Measurements from ENCODE around the gene NAA10. TPM values are rescaled to one million over a fixed set of nuclear protein-coding genes. Genes with fewer than 3 reads are reported as not detected.

NAA10 gene
- total RNA-seq, 2 experiments from 2014 or later = 79.5 to 84.3 TPM

DNA sequence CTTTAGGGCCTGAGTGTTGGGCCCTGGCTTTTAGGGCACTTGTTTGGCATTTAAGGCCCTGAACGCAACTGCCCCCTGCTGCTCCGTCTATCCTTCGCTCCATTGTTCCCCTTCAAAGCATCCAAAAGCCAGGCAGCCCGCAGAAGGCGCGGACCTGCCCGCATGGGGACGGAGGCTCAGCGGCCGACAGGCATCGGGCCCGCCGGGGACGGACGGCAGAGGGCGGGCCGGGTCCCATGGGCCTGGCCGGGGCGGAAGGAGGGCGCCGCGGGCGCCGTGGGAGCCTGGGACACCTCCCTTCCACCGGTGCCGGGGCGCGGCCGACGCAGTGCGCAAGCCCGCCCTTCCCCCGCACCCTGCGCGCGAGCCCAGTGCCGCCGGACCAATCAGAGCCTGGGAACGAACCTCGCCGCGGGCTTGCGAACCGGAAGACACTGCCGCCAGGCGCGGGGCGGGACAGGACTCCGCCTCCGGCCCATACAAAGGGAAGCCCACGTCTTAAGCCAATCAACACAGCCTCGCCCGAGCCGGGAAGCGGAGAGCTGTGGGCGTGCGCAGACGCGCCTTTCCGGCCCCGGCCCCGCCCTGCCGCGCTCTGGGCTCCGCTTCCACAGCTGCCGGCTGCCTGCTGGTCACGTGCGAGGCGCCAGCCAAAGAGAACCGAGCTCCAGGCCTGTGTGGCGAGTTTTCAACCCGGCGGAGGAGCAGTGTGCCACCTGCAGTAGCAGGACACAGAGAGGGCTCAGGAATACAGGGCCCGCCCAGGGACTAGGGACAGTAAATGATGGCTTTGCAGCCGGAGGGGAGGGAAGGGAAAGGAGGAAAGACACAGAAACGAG is 6.7 kb downstream of the NAA10 start:
- H3K27me3 Mint-ChIP-seq = no peaks in the 10 kb centered on the region
- H3K4me3 Mint-ChIP-seq = peak overlapping the region; percentile 97
- H3K9me3 Mint-ChIP-seq = no peaks in the 10 kb centered on the region
- DNase-seq (peak; percentile 91), ATAC-seq (ENCODE audit: low read depth) (peak; percentile 77)
- peaks cover 15% of the 10 kb centered on the region for H3K4me1 Mint-ChIP-seq
- H3K27ac Mint-ChIP-seq = peak overlapping the region; percentile 98
- peaks cover 23% of the 10 kb centered on the region for H3K36me3 Mint-ChIP-seq
- POLR2A ChIA-PET = interaction anchor here (1.2 to 9.1 kb wide), 10 partner anchors 8 to 202 kb away, joined by 3 to 185 read pairs (median 8); partner anchors contain the start of genes HCFC1, NAA10, RENBP and TMEM187

DNA sequence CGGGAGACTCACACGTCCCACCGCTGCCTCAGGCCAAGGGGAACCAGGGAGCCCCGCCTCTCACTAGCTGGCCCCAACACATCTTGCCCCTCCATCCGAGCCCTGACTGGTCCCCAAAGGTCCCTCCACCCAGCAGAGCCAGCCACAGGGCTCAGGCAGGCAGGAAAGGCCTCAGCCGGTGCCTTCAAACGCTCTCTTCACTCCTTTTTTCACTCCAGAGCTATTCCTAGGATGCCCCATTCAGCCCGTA is 7.2 kb downstream of the NAA10 start:
- no peak for ATAC-seq (ENCODE audit: low read depth)
- DNase-seq = no peak
- Mint-ChIP-seq H3K4me1 (peaks cover 16% of the 10 kb centered on the region), H3K9me3 (no peaks in the 10 kb centered on the region), H3K36me3 (peaks cover 24% of the 10 kb centered on the region), H3K4me3 (peak overlapping the region; percentile 90), H3K27me3 (no peaks in the 10 kb centered on the region), H3K27ac (peak overlapping the region; percentile 98)
- POLR2A ChIA-PET = interaction anchor here (1.2 to 9.1 kb wide), 9 partner anchors 9 to 201 kb away, joined by 4 to 185 read pairs (median 10); partner anchors contain the start of genes HCFC1, NAA10, RENBP and TMEM187

- Mint-ChIP-seq H3K36me3 (peaks cover 27% of the 10 kb centered on the region), H3K27me3 (no peaks in the 10 kb centered on the region), H3K27ac (peak overlapping the region; percentile 98), H3K4me3 (peak overlapping the region; percentile 90), H3K4me1 (peaks cover 20% of the 10 kb centered on the region), H3K9me3 (no peaks in the 10 kb centered on the region)
- DNase-seq (peak; percentile 75), ATAC-seq (ENCODE audit: low read depth) (peak; percentile 44)
- POLR2A ChIA-PET = interaction anchor here (1.1 to 9.1 kb wide), 11 partner anchors 9 to 200 kb away, joined by 4 to 185 read pairs (median 10); partner anchors contain the start of genes HCFC1, IDH3G, NAA10 and RENBP
Measured at GRCh38 chrX:153926858-153927671, 7.8 kb downstream of the NAA10 start.

- POLR2A ChIA-PET = interaction anchor here (1.1 to 9.1 kb wide), 10 partner anchors 10 to 200 kb away, joined by 3 to 185 read pairs (median 10); partner anchors contain the start of genes HCFC1, IDH3G, NAA10 and RENBP
- H3K36me3 Mint-ChIP-seq = peaks cover 26% of the 10 kb centered on the region
- no peaks in the 10 kb centered on the region for H3K9me3 Mint-ChIP-seq
- DNase-seq (peak; percentile 75), ATAC-seq (ENCODE audit: low read depth) (peak; percentile 2)
- peaks cover 21% of the 10 kb centered on the region for H3K4me1 Mint-ChIP-seq
- peak overlapping the region; percentile 98 for H3K27ac Mint-ChIP-seq
- no peaks in the 10 kb centered on the region for H3K27me3 Mint-ChIP-seq
- peak overlapping the region; percentile 90 for H3K4me3 Mint-ChIP-seq
Measured at GRCh38 chrX:153926552-153926857, 8.3 kb downstream of the NAA10 start.

DNA sequence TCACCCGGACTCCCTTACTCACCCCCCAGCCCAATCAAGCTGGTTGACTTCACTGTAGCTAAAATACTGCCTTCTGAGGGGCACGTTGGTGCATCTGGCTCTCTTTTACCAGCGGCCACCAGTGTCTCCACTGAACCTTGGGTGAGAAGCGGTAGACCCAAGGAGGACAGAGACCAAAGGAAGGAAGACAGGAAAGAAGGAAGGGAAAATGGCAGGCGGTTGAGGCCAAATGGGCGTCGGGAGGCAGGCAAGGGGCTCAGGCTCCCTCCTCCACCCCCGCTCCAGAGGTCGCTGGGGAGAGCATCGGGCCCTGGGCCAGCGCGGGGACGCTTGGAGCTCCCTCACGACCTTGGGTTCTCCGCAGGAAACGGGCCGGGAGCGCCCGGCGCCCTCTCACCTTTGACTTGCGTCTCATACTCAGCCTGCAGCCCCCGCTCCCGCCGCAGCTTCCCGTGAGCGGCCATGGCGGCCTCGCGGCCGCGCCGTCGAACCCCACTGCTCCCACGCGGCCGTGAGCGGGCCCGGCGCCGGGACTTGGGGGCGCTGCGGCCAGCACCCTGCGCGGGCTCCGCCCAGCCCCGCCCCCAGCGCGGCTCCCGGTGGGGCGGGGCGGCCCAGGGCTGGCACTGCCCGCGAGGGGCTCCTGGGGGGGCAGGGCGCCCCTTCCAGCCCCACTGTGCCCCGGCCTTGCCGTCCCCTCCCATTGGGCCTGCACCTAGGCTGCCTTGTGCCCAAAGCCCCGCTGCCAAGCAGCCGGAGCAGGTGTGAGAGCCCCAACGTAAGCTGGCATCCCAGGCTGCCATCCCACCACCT is 8.9 kb downstream of the NAA10 start, which contains the start of gene ARHGAP4:
Gene ARHGAP4, minus strand, starts transcription at position 526 of the 813 bp plus-strand sequence. Its CDS starts 62 bp downstream, at position 464.
- Mint-ChIP-seq H3K4me1 (peaks cover 19% of the 10 kb centered on the region), H3K4me3 (peak within 1 kb of the TSS; percentile 97), H3K36me3 (peaks cover 23% of the 10 kb centered on the region), H3K27me3 (no peaks in the 10 kb centered on the region), H3K9me3 (no peaks in the 10 kb centered on the region), H3K27ac (peak within 1 kb of the TSS; percentile 98)
- POLR2A ChIA-PET = interaction anchor here (0.8 to 9.1 kb wide), 15 partner anchors 11 to 199 kb away, joined by 3 to 185 read pairs (median 8); partner anchors contain the start of genes HCFC1, IDH3G, NAA10 and RENBP
- DNase-seq (no peak), ATAC-seq (ENCODE audit: low read depth) (peak; percentile 3)

DNA sequence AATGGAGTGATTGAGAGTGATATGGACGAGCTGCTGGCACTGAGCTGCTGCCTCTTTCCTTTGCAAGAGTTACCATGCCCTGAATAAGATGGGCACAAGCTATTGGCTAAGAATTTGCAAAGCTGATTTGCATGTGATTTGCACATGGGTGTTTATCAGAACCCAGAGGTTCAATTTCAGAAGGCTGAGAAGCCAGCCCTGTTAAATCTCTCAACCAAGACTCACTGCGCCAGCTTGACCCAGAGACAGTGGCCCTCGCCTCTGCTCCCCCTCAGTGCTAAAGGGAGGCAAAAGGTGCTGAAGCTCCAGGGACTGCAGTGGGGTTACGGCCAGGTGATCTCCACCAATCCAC is 9.5 kb downstream of the NAA10 start:
- Mint-ChIP-seq H3K9me3 (no peaks in the 10 kb centered on the region), H3K4me3 (peak overlapping the region; percentile 97), H3K27ac (peak overlapping the region; percentile 96), H3K36me3 (peaks cover 23% of the 10 kb centered on the region), H3K4me1 (peaks cover 19% of the 10 kb centered on the region), H3K27me3 (no peaks in the 10 kb centered on the region)
- DNase-seq (no peak), ATAC-seq (ENCODE audit: low read depth) (no peak)
- POLR2A ChIA-PET = interaction anchor here (0.8 to 9.1 kb wide), 12 partner anchors 11 to 131 kb away, joined by 3 to 185 read pairs (median 10); partner anchors contain the start of genes HCFC1, IDH3G, NAA10 and RENBP

DNA sequence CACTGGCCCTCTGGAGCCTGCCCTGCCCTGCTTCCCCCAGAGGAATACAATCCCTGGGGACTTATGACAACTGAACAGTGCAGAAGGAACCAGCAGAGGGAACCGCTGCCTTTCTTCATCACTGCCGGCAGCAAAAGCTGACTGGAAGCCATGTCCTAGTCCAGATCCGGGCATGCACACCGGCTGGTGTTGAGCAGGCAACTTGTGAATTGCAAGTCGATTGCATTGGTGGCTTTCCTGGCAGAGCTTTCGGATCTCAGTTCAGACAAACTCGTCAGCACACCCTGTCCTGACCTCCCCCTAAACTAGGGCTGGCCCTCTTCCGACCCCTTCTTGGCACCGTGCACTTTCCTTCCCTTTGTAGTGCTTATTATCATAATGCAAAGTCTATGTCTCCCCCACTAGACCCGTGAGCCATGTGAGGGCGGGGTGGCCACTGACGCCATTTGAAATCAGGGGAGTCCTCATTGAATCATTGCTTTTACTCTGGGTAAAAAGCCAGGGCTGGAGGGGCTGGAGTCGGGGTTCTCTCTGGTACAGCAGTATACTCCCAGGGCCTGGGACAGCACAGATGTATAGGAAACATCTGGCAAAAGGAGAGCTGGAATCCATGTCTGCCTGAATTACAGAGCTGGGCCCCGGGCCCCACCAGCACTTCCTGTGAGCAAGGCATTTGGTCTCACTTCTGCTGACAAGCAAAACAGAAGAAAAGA is 10.5 kb downstream of the NAA10 start:
- POLR2A ChIA-PET = interaction anchor here (0.6 to 9.1 kb wide), 9 partner anchors 12 to 130 kb away, joined by 4 to 185 read pairs (median 15); partner anchors contain the start of genes HCFC1, IDH3G, NAA10 and RENBP
- Mint-ChIP-seq H3K36me3 (peaks cover 27% of the 10 kb centered on the region), H3K4me3 (peak overlapping the region; percentile 97), H3K4me1 (peaks cover 19% of the 10 kb centered on the region), H3K27me3 (no peaks in the 10 kb centered on the region), H3K27ac (peak overlapping the region; percentile 96), H3K9me3 (no peaks in the 10 kb centered on the region)
- DNase-seq = no peak
- no peak for ATAC-seq (ENCODE audit: low read depth)

- H3K9me3 Mint-ChIP-seq = no peaks in the 10 kb centered on the region
- peak overlapping the region; percentile 97 for H3K4me3 Mint-ChIP-seq
- DNase-seq = no peak
- H3K36me3 Mint-ChIP-seq = peaks cover 22% of the 10 kb centered on the region
- H3K27ac Mint-ChIP-seq = peak overlapping the region; percentile 96
- H3K27me3 Mint-ChIP-seq = no peaks in the 10 kb centered on the region
- POLR2A ChIA-PET = interaction anchor here (0.5 to 9.1 kb wide), 8 partner anchors 12 to 46 kb away, joined by 3 to 185 read pairs (median 16); partner anchors contain the start of genes HCFC1, NAA10, RENBP and TMEM187
- ATAC-seq (ENCODE audit: low read depth) = no peak
- H3K4me1 Mint-ChIP-seq = peaks cover 13% of the 10 kb centered on the region
Measured at GRCh38 chrX:153922932-153923857, 11.6 kb downstream of the NAA10 start.

- H3K9me3 Mint-ChIP-seq = no peaks in the 10 kb centered on the region
- peak overlapping the region; percentile 86 for H3K27ac Mint-ChIP-seq
- H3K4me3 Mint-ChIP-seq = peak overlapping the region; percentile 97
- POLR2A ChIA-PET = interaction anchor here (0.6 to 9.1 kb wide), 6 partner anchors 15 to 48 kb away, joined by 3 to 185 read pairs (median 42); partner anchors contain the start of genes HCFC1, NAA10, RENBP and TMEM187
- DNase-seq = no peak
- no peaks in the 10 kb centered on the region for H3K27me3 Mint-ChIP-seq
- ATAC-seq (ENCODE audit: low read depth) = no peak
- peaks cover 28% of the 10 kb centered on the region for H3K36me3 Mint-ChIP-seq
- H3K4me1 Mint-ChIP-seq = peaks cover 10% of the 10 kb centered on the region
Measured at GRCh38 chrX:153921511-153922446, 13.1 kb downstream of the NAA10 start.

- peaks cover 10% of the 10 kb centered on the region for H3K4me1 Mint-ChIP-seq
- no peaks in the 10 kb centered on the region for H3K27me3 Mint-ChIP-seq
- H3K36me3 Mint-ChIP-seq = peaks cover 30% of the 10 kb centered on the region
- no peak for DNase-seq
- POLR2A ChIA-PET = interaction anchor here (1.1 to 9.1 kb wide), 3 partner anchors 15 to 26 kb away, joined by 3 to 185 read pairs (median 69); partner anchors contain the start of genes NAA10 and RENBP
- no peak overlapping the region for H3K4me3 Mint-ChIP-seq
- no peak for ATAC-seq (ENCODE audit: low read depth)
- no peak overlapping the region for H3K27ac Mint-ChIP-seq
- H3K9me3 Mint-ChIP-seq = no peaks in the 10 kb centered on the region
Measured at GRCh38 chrX:153921070-153921469, 13.8 kb downstream of the NAA10 start.
